Measurements from ENCODE around the gene TMEM125.

The TMEM125 gene

GRCh38 chr1:43247256-43247921 lies 22.4 kb upstream of the TMEM125 start:
- FAIRE-seq = no peak

- FAIRE-seq = no peak
These were observed 19.4 kb upstream of the TMEM125 start for GRCh38 chr1:43250351-43250761.

GRCh38 chr1:43251024-43251423 lies 18.8 kb upstream of the TMEM125 start:
- FAIRE-seq = no peak

DNA sequence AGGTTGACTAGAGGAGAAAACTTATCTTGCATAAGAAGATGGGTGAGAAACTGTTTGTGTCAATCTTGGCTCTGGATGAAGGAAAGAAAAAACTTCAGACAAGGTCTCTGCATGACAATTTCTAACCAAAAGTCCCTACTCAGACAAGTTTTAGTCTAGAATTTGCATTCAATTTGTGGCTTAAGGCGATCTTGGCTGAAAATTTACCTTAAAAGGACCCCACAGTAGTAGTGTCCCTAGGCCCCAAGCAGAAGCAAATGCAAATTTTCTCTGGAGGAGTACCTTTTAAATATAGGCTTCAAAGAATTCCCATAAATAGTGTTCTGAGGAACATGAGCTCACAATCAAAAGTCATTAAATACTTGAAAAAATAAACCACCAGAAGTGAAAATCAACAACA lies 17.6 kb upstream of the TMEM125 start:
- no peak for FAIRE-seq

GRCh38 chr1:43253173-43253572 lies 16.6 kb upstream of the TMEM125 start:
- FAIRE-seq = no peak

- no peak for FAIRE-seq
These were observed 15.9 kb upstream of the TMEM125 start for GRCh38 chr1:43253876-43254275.

DNA sequence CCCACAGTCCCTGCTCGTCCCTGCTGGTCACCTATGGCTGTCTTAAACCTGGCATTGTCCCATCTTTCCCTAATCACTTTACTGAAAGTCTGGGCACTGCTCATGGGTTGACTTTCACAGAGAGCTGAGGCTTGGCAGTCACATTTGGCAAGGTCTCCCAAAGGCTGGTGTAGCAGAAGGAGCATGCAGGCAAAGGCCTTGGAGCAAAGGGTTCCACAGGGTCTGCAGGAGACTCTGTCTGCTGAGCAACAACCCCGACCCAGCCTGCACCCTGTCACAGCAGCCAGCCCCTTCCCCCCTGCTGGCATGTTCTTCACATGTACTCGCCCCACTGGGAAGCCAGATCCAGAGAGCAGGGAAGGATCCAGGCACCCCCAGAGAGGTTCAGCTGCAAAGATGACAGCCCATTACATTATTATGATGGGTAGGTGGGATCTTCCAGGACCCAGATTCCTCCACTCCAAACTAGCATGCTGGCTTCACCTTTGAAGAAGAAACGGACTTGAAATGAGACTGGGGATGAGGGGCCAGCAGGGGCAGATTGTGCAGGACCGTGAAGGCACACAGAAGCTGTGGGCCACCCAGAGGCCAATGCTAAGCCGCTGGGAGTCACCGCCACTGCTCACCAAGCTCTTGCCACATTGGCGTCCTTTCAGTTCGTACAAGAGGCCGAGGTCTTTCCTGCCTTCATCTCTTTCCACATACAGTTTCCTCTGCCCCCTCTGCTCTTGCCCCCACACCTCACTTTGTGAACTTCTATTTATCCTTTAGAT lies 14.2 kb upstream of the TMEM125 start:
- FAIRE-seq = no peak

DNA sequence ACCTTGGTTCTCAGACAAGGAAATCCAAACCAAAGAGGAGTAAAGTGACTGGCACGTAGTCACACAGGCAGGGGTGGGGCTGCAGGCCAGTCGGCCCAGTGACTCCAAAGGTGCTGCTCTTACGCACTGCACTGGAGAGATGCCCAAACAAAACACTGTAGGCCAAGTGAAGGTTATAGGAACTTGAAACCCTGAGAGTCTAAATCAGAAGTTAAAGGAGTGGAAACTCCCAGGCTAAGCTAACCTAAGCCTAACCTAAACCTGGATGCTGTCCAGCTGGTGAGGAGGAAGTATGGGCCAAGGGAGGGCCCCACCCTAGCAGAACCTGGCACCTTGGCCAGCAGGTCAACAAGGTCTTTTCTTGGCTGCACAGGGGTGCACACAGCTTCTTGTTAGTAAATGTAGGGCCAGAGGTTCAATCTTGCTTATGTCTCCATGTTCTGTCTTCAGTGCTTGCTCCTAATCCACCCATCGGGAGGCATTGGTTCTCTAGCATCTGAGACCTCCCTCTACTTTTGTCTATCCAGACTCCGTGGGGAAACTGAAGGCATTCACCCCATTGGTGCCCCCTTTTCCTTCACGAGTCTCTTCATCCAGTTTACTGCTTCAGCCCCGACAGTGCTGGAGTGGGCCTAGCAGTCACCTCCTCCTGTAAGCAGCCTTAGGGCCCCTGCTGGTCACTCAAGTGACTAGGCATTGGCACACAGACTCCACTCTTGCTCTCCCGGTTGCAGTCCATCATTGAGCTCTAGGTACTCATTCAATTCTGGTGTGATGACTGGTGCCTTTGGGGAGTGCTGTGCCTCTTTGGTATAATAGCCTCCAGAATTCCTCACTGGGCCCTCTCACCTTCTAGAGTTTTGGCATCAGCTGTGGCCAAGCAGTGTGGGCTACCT lies 12.9 kb upstream of the TMEM125 start:
- FAIRE-seq = no peak

DNA sequence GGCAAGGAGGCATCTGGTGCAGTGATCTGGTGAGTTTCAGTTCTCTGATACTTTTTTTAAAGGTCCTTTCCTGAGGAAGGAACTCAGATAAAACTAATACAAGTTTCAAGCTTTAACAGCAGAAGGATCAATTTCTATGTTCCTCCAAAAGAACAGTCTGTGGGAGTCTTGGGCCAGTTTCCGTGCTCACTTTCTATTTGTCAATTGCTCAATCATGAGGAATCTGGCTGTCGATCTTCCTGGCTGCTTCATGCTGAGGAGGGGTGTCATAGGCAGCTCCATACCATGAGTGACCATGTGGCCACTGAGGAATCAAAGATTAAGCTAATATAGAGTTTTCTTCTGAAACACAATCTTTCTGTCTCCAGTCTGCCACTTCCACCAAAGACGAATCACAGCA lies 11.4 kb upstream of the TMEM125 start:
- no peak for FAIRE-seq

GRCh38 chr1:43265431-43265830 lies 4.4 kb upstream of the TMEM125 start:
- no peak for FAIRE-seq

GRCh38 chr1:43266881-43267280 lies 2.9 kb upstream of the TMEM125 start:
- no peak for FAIRE-seq

GRCh38 chr1:43267291-43267805 lies 2.4 kb upstream of the TMEM125 start:
- no peak for FAIRE-seq

GRCh38 chr1:43267818-43268425 lies 1.9 kb upstream of the TMEM125 start:
- no peak for FAIRE-seq

GRCh38 chr1:43270421-43271095 lies 775 bp downstream of the TMEM125 start:
- FAIRE-seq = no peak

GRCh38 chr1:43271186-43272118 lies 1.7 kb downstream of the TMEM125 start:
- FAIRE-seq = no peak

- FAIRE-seq = no peak
These were observed 2.4 kb downstream of the TMEM125 start for GRCh38 chr1:43272161-43272560.

DNA sequence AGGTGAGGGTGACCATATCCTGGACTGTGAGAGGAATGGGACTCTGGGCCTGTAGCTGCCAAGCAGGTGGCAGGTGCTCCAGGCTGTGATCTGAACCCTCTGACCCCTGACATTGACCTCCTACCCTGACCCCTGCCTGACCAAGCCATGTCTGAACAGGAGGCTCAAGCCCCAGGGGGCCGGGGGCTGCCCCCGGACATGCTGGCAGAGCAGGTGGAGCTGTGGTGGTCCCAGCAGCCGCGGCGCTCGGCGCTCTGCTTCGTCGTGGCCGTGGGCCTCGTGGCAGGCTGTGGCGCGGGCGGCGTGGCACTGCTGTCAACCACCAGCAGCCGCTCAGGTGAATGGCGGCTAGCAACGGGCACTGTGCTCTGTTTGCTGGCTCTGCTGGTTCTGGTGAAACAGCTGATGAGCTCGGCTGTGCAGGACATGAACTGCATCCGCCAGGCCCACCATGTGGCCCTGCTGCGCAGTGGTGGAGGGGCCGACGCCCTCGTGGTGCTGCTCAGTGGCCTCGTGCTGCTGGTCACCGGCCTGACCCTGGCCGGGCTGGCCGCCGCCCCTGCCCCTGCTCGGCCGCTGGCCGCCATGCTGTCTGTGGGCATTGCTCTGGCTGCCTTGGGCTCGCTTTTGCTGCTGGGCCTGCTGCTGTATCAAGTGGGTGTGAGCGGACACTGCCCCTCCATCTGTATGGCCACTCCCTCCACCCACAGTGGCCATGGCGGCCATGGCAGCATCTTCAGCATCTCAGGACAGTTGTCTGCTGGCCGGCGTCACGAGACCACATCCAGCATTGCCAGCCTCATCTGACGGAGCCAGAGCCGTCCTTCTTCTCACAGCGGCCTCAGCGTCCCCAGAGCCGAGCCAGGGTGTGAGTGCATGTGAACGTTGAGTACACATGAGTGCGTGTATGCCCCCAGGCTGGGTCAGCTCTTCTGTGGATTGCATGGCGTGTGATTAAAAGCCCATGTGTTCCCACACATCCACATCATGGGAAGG lies 3.1 kb downstream of the TMEM125 start:
- FAIRE-seq = no peak

GRCh38 chr1:43273708-43274107 lies 3.9 kb downstream of the TMEM125 start:
- FAIRE-seq = no peak

DNA sequence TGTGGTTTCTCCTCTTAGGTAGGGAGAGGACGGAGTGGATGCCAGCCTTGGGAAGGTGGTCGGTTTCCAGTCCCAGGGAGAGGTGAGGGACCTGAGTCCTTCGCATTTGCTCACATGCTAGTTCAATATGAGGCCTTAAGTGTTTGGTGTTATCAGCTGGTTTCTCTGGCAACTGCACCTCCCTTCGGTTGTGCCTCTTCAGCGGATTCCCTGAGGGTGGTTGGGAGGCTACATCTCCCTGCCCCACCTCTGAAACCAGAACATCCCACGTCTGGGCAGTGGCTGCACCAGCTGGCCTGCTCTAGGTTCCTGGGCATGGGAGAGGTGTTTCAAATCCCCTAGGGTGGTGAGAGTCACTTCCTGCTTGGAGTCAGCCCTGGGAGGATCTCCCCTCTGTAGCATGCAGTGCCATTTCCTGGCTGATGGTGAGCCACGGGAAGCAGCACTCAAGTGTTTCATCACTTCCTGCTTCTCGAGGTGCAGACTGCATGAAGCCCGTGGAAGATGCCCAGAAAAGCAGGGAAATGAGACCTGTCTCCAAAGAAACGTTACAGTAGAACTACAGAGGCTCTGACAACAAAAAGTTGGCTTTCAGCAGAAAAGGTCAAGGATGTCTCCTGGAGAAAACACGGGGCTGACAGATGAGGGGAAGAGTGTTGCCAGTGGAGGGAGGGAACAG lies 4.5 kb downstream of the TMEM125 start:
- FAIRE-seq = no peak
